Measurements from ENCODE around the gene TAS2R46.

GRCh38 chr12:11040162-11040561 is 21.9 kb downstream of the TAS2R46 start:
- no peak for TF ChIP-seq EZH2 (IDR thresholded peaks at IDR 0.05; ENCODE audit: borderline replicate concordance, insufficient read depth, low read depth, low read length, poor library complexity, severe bottlenecking)
- TF ChIP-seq, protein P1, sequence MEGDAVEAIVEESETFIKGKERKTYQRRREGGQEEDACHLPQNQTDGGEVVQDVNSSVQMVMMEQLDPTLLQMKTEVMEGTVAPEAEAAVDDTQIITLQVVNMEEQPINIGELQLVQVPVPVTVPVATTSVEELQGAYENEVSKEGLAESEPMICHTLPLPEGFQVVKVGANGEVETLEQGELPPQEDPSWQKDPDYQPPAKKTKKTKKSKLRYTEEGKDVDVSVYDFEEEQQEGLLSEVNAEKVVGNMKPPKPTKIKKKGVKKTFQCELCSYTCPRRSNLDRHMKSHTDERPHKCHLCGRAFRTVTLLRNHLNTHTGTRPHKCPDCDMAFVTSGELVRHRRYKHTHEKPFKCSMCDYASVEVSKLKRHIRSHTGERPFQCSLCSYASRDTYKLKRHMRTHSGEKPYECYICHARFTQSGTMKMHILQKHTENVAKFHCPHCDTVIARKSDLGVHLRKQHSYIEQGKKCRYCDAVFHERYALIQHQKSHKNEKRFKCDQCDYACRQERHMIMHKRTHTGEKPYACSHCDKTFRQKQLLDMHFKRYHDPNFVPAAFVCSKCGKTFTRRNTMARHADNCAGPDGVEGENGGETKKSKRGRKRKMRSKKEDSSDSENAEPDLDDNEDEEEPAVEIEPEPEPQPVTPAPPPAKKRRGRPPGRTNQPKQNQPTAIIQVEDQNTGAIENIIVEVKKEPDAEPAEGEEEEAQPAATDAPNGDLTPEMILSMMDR (IDR thresholded peaks at IDR 0.05): no peak
